H9 (cell line): ENCODE data around the gene ANAPC4. TPM values are rescaled to one million over a fixed set of nuclear protein-coding genes. Genes with fewer than 3 reads are reported as not detected.

ENCODE experiments used
- DNase-seq: peaks from one replicate; pipeline ENCODE4 v3.0.0-alpha.2; 2017
- H2AFZ ChIP-seq: one replicate; pipeline ENCODE4 v1.6.1; 2013; ENCODE audit warnings: mild to moderate bottlenecking, low read length, control low read depth, moderate library complexity
- H2AK5ac ChIP-seq: 2 replicates; pipeline ENCODE4 v1.6.1; 2013; ENCODE audit warnings: low read length, control low read depth, mixed read lengths; ENCODE audit not compliant: insufficient read length
- H2BK120ac ChIP-seq: one replicate; pipeline ENCODE4 v1.6.1; 2013; ENCODE audit warnings: low read depth, mild to moderate bottlenecking, low read length, control low read depth, inconsistent platforms; ENCODE audit not compliant: poor library complexity, severe bottlenecking
- H2BK12ac ChIP-seq: 2 replicates; pipeline ENCODE4 v1.6.1; 2013; ENCODE audit warnings: low read length, control low read depth, mixed read lengths, low read depth; ENCODE audit not compliant: insufficient read length
- H2BK15ac ChIP-seq: 2 replicates; pipeline ENCODE4 v1.6.1; 2013; ENCODE audit warnings: low read depth, low read length, control low read depth
- H2BK20ac ChIP-seq: one replicate; pipeline ENCODE4 v1.6.1; 2013; ENCODE audit warnings: low read depth, mild to moderate bottlenecking, low read length, control low read depth, inconsistent platforms; ENCODE audit not compliant: poor library complexity, severe bottlenecking
- H2BK5ac ChIP-seq: 2 replicates; pipeline ENCODE4 v1.6.1; 2013; ENCODE audit warnings: low read length, control low read depth, mixed read lengths; ENCODE audit not compliant: insufficient read length
- H3K14ac ChIP-seq: 2 replicates; pipeline ENCODE4 v1.6.1; 2013; ENCODE audit warnings: low read length, control low read depth; ENCODE audit not compliant: insufficient read depth
- H3K18ac ChIP-seq: 2 replicates; pipeline ENCODE4 v1.6.1; 2013; ENCODE audit warnings: low read depth, mild to moderate bottlenecking, mixed read lengths, low read length, control low read depth; ENCODE audit not compliant: insufficient read length
- H3K23ac ChIP-seq: 2 replicates; pipeline ENCODE4 v1.6.1; 2013; ENCODE audit warnings: low read length, control low read depth, mixed read lengths, low read depth; ENCODE audit not compliant: insufficient read length
- H3K23me2 ChIP-seq: 2 replicates; pipeline ENCODE4 v1.6.1; 2013; ENCODE audit warnings: low read depth, mild to moderate bottlenecking, mixed read lengths, low read length, control low read depth; ENCODE audit not compliant: insufficient read length, poor library complexity, severe bottlenecking
- H3K27ac ChIP-seq: 2 replicates; pipeline ENCODE4 v1.5.1; 2013; ENCODE audit warnings: low read length, control low read depth, mixed read lengths, low read depth; ENCODE audit not compliant: insufficient read length
- H3K27me3 ChIP-seq: 2 replicates; pipeline ENCODE4 v1.6.1; 2013; ENCODE audit warnings: low read length, control low read depth, inconsistent platforms; ENCODE audit not compliant: insufficient read depth
- H3K4ac ChIP-seq: 2 replicates; pipeline ENCODE4 v1.6.1; 2013; ENCODE audit warnings: low read depth, mild to moderate bottlenecking, control low read depth, inconsistent platforms, low read length, moderate library complexity
- H3K4me1 ChIP-seq: 2 replicates; pipeline ENCODE4 v1.6.1; 2013; ENCODE audit warnings: low read length, control low read depth, inconsistent platforms; ENCODE audit not compliant: insufficient read depth
- H3K4me2 ChIP-seq: 2 replicates; pipeline ENCODE4 v1.6.1; 2013; ENCODE audit warnings: low read length, control low read depth, mixed read lengths; ENCODE audit not compliant: insufficient read length, insufficient read depth
- H3K56ac ChIP-seq: 2 replicates; pipeline ENCODE4 v1.6.1; 2013; ENCODE audit warnings: low read depth, mild to moderate bottlenecking, mixed read lengths, low read length, control low read depth; ENCODE audit not compliant: insufficient read length
- H3K79me1 ChIP-seq: 2 replicates; pipeline ENCODE4 v1.6.1; 2013; ENCODE audit warnings: low read depth, mild to moderate bottlenecking, moderate library complexity, low read length, control low read depth, inconsistent platforms; ENCODE audit not compliant: insufficient read depth, poor library complexity, severe bottlenecking
- H3K79me2 ChIP-seq: 2 replicates; pipeline ENCODE4 v1.6.1; 2013; ENCODE audit warnings: low read length, control low read depth, inconsistent platforms; ENCODE audit not compliant: insufficient read depth
- H3K9ac ChIP-seq: 2 replicates; pipeline ENCODE4 v1.6.1; 2013; ENCODE audit warnings: low read length, control low read depth, mixed read lengths; ENCODE audit not compliant: insufficient read length; ENCODE audit errors: extremely low read depth
- H3K9me3 ChIP-seq: one replicate; pipeline ENCODE4 v1.6.1; 2013; ENCODE audit warnings: low read depth, low read length, inconsistent platforms; ENCODE audit not compliant: control insufficient read depth
- H3T11ph ChIP-seq: one replicate; pipeline ENCODE4 v1.6.1; 2013; ENCODE audit warnings: mild to moderate bottlenecking, low read length, control low read depth, inconsistent platforms
- H4K20me1 ChIP-seq: one replicate; pipeline ENCODE4 v1.6.1; 2013; ENCODE audit not compliant: control insufficient read depth, insufficient read length, insufficient read depth
- H4K5ac ChIP-seq: 2 replicates; pipeline ENCODE4 v1.6.1; 2013; ENCODE audit warnings: low read depth, mild to moderate bottlenecking, mixed read lengths, low read length, control low read depth; ENCODE audit not compliant: insufficient read length
- H4K8ac ChIP-seq: replicated peaks from 2 replicates; pipeline ENCODE4 v1.6.1; 2013; ENCODE audit warnings: low read length, control low read depth, mixed read lengths, low read depth; ENCODE audit not compliant: insufficient read length
- H4K91ac ChIP-seq: 2 replicates; pipeline ENCODE4 v1.6.1; 2013; ENCODE audit warnings: low read depth, mild to moderate bottlenecking, moderate library complexity, mixed read lengths, low read length, control low read depth; ENCODE audit not compliant: insufficient read length
- H3K27ac Mint-ChIP-seq, 3 experiments: 2 replicates in 2 of 3; 3 replicates in 1 of 3; pipeline ENCODE4 v1.8.0; 2020 to 2021; ENCODE audit warnings: mixed read lengths in 3 of 3, mild to moderate bottlenecking in 1 of 3, moderate library complexity in 1 of 3
- H3K27me3 Mint-ChIP-seq: 2 replicates; pipeline ENCODE4 v1.8.0; 2021; ENCODE audit warnings: low read depth, mild to moderate bottlenecking, moderate library complexity, mixed read lengths
- H3K36me3 Mint-ChIP-seq, 3 experiments: 2 replicates in 2 of 3; 3 replicates in 1 of 3; pipeline ENCODE4 v1.8.0; 2020 to 2021; ENCODE audit warnings: low read depth in 3 of 3, mixed read lengths in 3 of 3; ENCODE audit not compliant: insufficient read depth in 1 of 3
- H3K4me1 Mint-ChIP-seq, 2 experiments: 2 replicates each; pipeline ENCODE4 v1.8.0; 2020; ENCODE audit warnings: mixed read lengths in 2 of 2
- H3K4me3 Mint-ChIP-seq, 2 experiments: 2 replicates in 1 of 2; 3 replicates in 1 of 2; pipeline ENCODE4 v1.8.0; 2020 to 2021; ENCODE audit warnings: mild to moderate bottlenecking in 2 of 2, mixed read lengths in 2 of 2, moderate library complexity in 1 of 2
- H3K9me3 Mint-ChIP-seq, 2 experiments: 2 replicates in 1 of 2; 3 replicates in 1 of 2; pipeline ENCODE4 v1.8.0; 2020; ENCODE audit warnings: mild to moderate bottlenecking in 2 of 2, mixed read lengths in 2 of 2, moderate library complexity in 1 of 2
- CTCF ChIP-seq: fragments of 200-600 bp; sonication (generic); conservative IDR thresholded peaks from 3 replicates; pipeline ENCODE4 v1.8.0; 2021; ENCODE audit warnings: antibody characterized with exemption, mild to moderate bottlenecking
- WGBS: extraction: QIAGEN DNeasy Blood & Tissue Kit; methylation state at CpG from one replicate; pipeline ENCODE4 v1.1.7; 2013; ENCODE audit warnings: missing lambda C conversion rate, low lambda C conversion rate, mixed read lengths; ENCODE audit not compliant: insufficient read length; ENCODE audit errors: extremely low coverage; 5-methylcytosine and 5-hydroxymethylcytosine counted together
- total RNA-seq: library from RNA; stranded (reverse); gene quantifications from 2 replicates; pipeline ENCODE4 v1.2.1, GENCODE V29; 2021

ANAPC4 gene
- total RNA-seq, 1 experiment from 2014 or later: 42.5 TPM

GRCh38 chr4:25378437-25378743 lies 1.3 kb downstream of the ANAPC4 start:
- Histone ChIP-seq H3K27ac (no peak overlapping the region), H3K23ac (no peak overlapping the region), H3K79me2 (peaks cover 11% of the 10 kb centered on the region; the same call in 1 of the 2 replicates), H3K27me3 (no peaks in the 10 kb centered on the region), H2AK5ac (no peak overlapping the region), H3K56ac (no peak overlapping the region), H2AFZ (no peak overlapping the region), H4K8ac (no peak overlapping the region), H3K18ac (no peak overlapping the region), H4K91ac (no peak overlapping the region), H2BK12ac (no peak overlapping the region), H2BK20ac (no peak overlapping the region), H3K4me1 (no peaks in the 10 kb centered on the region; the same call in 1 of the 2 replicates), H3K4ac (no peak overlapping the region), H3K4me2 (peak overlapping the region; percentile 66), H3K79me1 (no peaks in the 10 kb centered on the region), H3K9ac (peak overlapping the region; percentile 65), H3K14ac (no peak overlapping the region), H3T11ph (no peak overlapping the region), H4K5ac (no peak overlapping the region), H3K9me3 (no peaks in the 10 kb centered on the region), H2BK5ac (no peak overlapping the region), H2BK120ac (no peak overlapping the region), H2BK15ac (no peak overlapping the region), H4K20me1 (no peaks in the 10 kb centered on the region), H3K23me2 (peaks cover 3% of the 10 kb centered on the region)
- WGBS: no CpG with 5 or more reads among the region's 6 CpGs
- Mint-ChIP-seq H3K27ac (no peak overlapping the region), H3K27me3 (no peaks in the 10 kb centered on the region), H3K36me3 (peaks cover 3 to 23% (median 16%) of the 10 kb centered on the region in 3 experiments; a peak in 5 of 7 replicates), H3K9me3 (no peaks in the 10 kb centered on the region), H3K4me3 (no peak overlapping the region), H3K4me1 (peaks cover 13% of the 10 kb centered on the region in 2 experiments)
- no peak for DNase-seq
- no peak for TF ChIP-seq CTCF
